H1 (cell line): ENCODE data around the gene RETNLB. TPM values are rescaled to one million over a fixed set of nuclear protein-coding genes. Genes with fewer than 3 reads are reported as not detected.

ENCODE experiments used
- BCL11A ChIP-seq, 2 experiments: IDR thresholded peaks; one replicate each; pipeline ENCODE4 v1.6.1; 2011; ENCODE audit warnings: low read depth in 2 of 2, low read length in 2 of 2, mild to moderate bottlenecking in 2 of 2
- POLR2AphosphoS5 ChIP-seq: IDR thresholded peaks from 2 replicates; pipeline ENCODE4 v1.6.1; 2011; ENCODE audit warnings: low read depth, low read length
- RXRA ChIP-seq: IDR thresholded peaks from 2 replicates; pipeline ENCODE4 v1.6.1; 2011; ENCODE audit warnings: low read depth, mild to moderate bottlenecking, low read length, moderate library complexity; ENCODE audit not compliant: insufficient read depth
- polyA plus RNA-seq, 7 experiments: library from polyadenylated mRNA; depleted of rRNA in 3 of 7; stranded (reverse) in 5 of 7; unstranded in 2 of 7; fragments of >200 nt in 5 of 7; fragments of 200-250 nt in 2 of 7; gene quantifications; 1 replicate in 5 of 7; 2 replicates in 1 of 7; 4 replicates in 1 of 7; pipeline versions ENCODE4 v1.2.1 to v1.2.3, GENCODE V29; 2011 to 2013; ENCODE audit warnings: missing spikeins in 2 of 7, mixed read lengths in 2 of 7
- total RNA-seq: library from RNA; stranded (reverse); fragmentation: NEBNext Ultra II Directional; extraction: Animal tissue kit (Norgen Biotek cat#: 25700); gene quantifications from 2 replicates; pipeline ENCODE4 v1.2.1, GENCODE V29; 2021
- TF ChIP-seq, protein P1 (sequence below): IDR thresholded peaks from 2 replicates; pipeline ENCODE4 v1.6.1; 2012; ENCODE audit warnings: inconsistent platforms

Gene RETNLB
- total and polyA plus RNA-seq, 2 of the 8 experiments (the other 6 are each of a cell fraction or from before 2014, with no cell fraction given), result not detected

DNA sequence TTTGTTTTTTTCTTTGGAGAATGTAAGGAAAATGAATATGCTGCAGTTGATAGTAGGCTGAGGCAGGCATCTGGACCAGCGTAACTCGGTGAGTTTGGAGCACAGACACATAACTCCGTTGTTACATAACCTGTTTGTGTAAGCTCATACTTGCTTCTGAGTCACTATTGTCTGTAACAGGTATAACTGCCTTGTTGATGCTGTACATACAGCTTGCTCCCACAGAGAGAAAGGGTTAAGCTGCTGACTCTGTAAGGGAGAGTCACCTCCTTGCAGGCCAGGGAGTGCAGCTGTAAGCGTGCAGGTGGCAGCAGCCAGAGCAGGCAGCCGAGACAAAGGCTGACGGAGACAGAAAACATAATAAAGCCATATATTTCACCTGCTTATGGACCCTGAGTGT lies 20.4 kb downstream of the RETNLB start (continued):
- TF ChIP-seq BCL11A (IDR thresholded peaks at IDR 0.05; ENCODE audit: low read depth in 2 of 2, low read length in 2 of 2) (no peak), RXRA (no peak), POLR2AphosphoS5 (no peak)
- TF ChIP-seq, protein P1, sequence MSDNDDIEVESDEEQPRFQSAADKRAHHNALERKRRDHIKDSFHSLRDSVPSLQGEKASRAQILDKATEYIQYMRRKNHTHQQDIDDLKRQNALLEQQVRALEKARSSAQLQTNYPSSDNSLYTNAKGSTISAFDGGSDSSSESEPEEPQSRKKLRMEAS, result no peak
